Endothelial cell of umbilical vein (primary cell): ENCODE results near the gene CHAC2. TPM values are rescaled to one million over a fixed set of nuclear protein-coding genes. Genes with fewer than 3 reads are reported as not detected.

ENCODE experiments used
- BruUV-seq: library from RNA; stranded (reverse); fragments of 400-500 nt; replicated peaks from 2 replicates; lab custom pipeline; 2021; lab: Mats Ljungman, UMichigan
- CTCF ChIA-PET: fragments of 300-600, 350-600 bp; sonication (Branson Sonifier 250); formaldehyde crosslinking; loops from one replicate; lab custom pipeline; 2021; ENCODE audit warnings: antibody characterized with exemption, inconsistent platforms; lab: Charles Lee
- POLR2A ChIA-PET: fragments of 300-600, 350-600 bp; sonication (Branson Sonifier 250); formaldehyde crosslinking; loops from one replicate; lab custom pipeline; 2021; ENCODE audit warnings: antibody characterized with exemption, inconsistent platforms; lab: Charles Lee
- DNase-seq: peaks from one replicate; pipeline ENCODE4 v3.0.0-alpha.2; 2011; ENCODE audit warnings: low read depth, low spot score
- FAIRE-seq: peaks from 2 replicates; lab custom pipeline; 2011; peaks lifted over from hg19 to GRCh38; lab: Jason Lieb, UNC
- H2AFZ ChIP-seq: 2 replicates; pipeline ENCODE4 v1.6.0; 2012; ENCODE audit warnings: low read depth, low read length, control low read depth, inconsistent platforms
- H3K27ac ChIP-seq: 2 replicates; pipeline ENCODE4 v1.5.1; 2011; ENCODE audit warnings: low read depth, mild to moderate bottlenecking, control low read depth, low read length, moderate library complexity; ENCODE audit not compliant: insufficient read depth
- H3K27me3 ChIP-seq, 2 experiments: 2 replicates each; pipeline versions ENCODE4 v1.6.0 to v1.6.1; 2011; ENCODE audit warnings: low read length in 2 of 2, mixed read lengths in 1 of 2; ENCODE audit not compliant: control insufficient read depth in 2 of 2, insufficient read depth in 2 of 2
- H3K36me3 ChIP-seq, 2 experiments: 2 replicates in 1 of 2; 3 replicates in 1 of 2; pipeline ENCODE4 v1.5.1; 2011; ENCODE audit warnings: low read length in 2 of 2, mild to moderate bottlenecking in 1 of 2, moderate library complexity in 1 of 2; ENCODE audit not compliant: control insufficient read depth in 2 of 2, insufficient read depth in 2 of 2; ENCODE audit errors: extremely low read depth in 1 of 2
- H3K4me1 ChIP-seq: 3 replicates; pipeline ENCODE4 v1.5.1; 2011; ENCODE audit warnings: mild to moderate bottlenecking, low read length; ENCODE audit not compliant: control insufficient read depth, insufficient read depth; ENCODE audit errors: extremely low read depth
- H3K4me2 ChIP-seq: 2 replicates; pipeline ENCODE4 v1.6.1; 2011; ENCODE audit warnings: low read length, control low read depth, mixed read lengths; ENCODE audit not compliant: insufficient read depth
- H3K4me3 ChIP-seq, 3 experiments: fragments of 200-600 bp in 1 of 3; sonication (generic), shearing (Covaris generic) in 1 of 3; replicated peaks in 1 of 3; 2 replicates each; pipeline ENCODE4 v1.5.1; 2011 to 2016; ENCODE audit warnings: control low read depth in 3 of 3, low read length in 3 of 3, mild to moderate bottlenecking in 2 of 3, inconsistent platforms in 1 of 3, low read depth in 1 of 3, moderate library complexity in 1 of 3; ENCODE audit not compliant: insufficient read depth in 1 of 3
- H3K79me2 ChIP-seq: 2 replicates; pipeline ENCODE4 v1.6.0; 2012; ENCODE audit warnings: low read length, inconsistent platforms; ENCODE audit not compliant: control insufficient read depth, insufficient read depth
- H3K9ac ChIP-seq: replicated peaks from 2 replicates; pipeline ENCODE3; 2011; ENCODE audit warnings: low read length, control low read depth; ENCODE audit not compliant: insufficient read depth; ENCODE audit errors: extremely low read depth
- H3K9me1 ChIP-seq: replicated peaks from 3 replicates; pipeline ENCODE4 v1.6.0; 2011; ENCODE audit warnings: mild to moderate bottlenecking, low read length; ENCODE audit not compliant: control insufficient read depth, insufficient read depth; ENCODE audit errors: extremely low read depth
- H3K9me3 ChIP-seq: replicated peaks from 2 replicates; pipeline ENCODE4 v1.5.1; 2012; ENCODE audit warnings: low read length, inconsistent platforms; ENCODE audit not compliant: control insufficient read depth, insufficient read depth
- H4K20me1 ChIP-seq: replicated peaks from 2 replicates; pipeline ENCODE3; 2011; ENCODE audit warnings: mild to moderate bottlenecking, low read length; ENCODE audit not compliant: control insufficient read depth, insufficient read depth; ENCODE audit errors: extremely low read depth
- EZH2 ChIP-seq: IDR thresholded peaks from 2 replicates; pipeline ENCODE4 v1.6.1; 2012; ENCODE audit warnings: borderline replicate concordance, low read depth, mild to moderate bottlenecking, moderate library complexity, low read length, inconsistent platforms; ENCODE audit not compliant: severe bottlenecking
- FOS ChIP-seq: IDR thresholded peaks from 2 replicates; pipeline ENCODE4 v1.6.1; 2011; ENCODE audit warnings: mild to moderate bottlenecking, low read length, moderate library complexity, borderline replicate concordance; ENCODE audit not compliant: insufficient read depth
- JUN ChIP-seq: IDR thresholded peaks from 2 replicates; pipeline ENCODE4 v1.6.1; 2011; ENCODE audit warnings: borderline replicate concordance, low read depth; ENCODE audit not compliant: insufficient read length, insufficient read depth
- MAX ChIP-seq: IDR thresholded peaks from 2 replicates; pipeline ENCODE4 v1.6.1; 2011; ENCODE audit not compliant: insufficient read depth, insufficient read length
- MYC ChIP-seq: IDR thresholded peaks from one replicate; pipeline ENCODE4 v1.6.1; 2011; ENCODE audit warnings: mild to moderate bottlenecking, low read depth, low read length
- POLR2A ChIP-seq: IDR thresholded peaks from 2 replicates; pipeline ENCODE4 v1.6.1; 2012; ENCODE audit warnings: low read depth, mild to moderate bottlenecking, control low read depth, low read length
- POLR2AphosphoS5 ChIP-seq: IDR thresholded peaks from 2 replicates; pipeline ENCODE4 v1.6.1; 2012; ENCODE audit warnings: low read depth, mild to moderate bottlenecking, control low read depth, low read length, moderate library complexity; ENCODE audit not compliant: insufficient read depth
- dilution Hi-C: fragments of 300-500 bp; cut with MboI; formaldehyde crosslinking; loops from one replicate; pipeline ENCODE4 v1.15.0; 2019; ENCODE audit warnings: low sequenced_read_pairs; ENCODE audit not compliant: extremely low pct_ligation_motif_present
- intact Hi-C: fragments of 100-400 bp; cut with micrococcal nuclease; formaldehyde crosslinking; loops from one replicate; pipeline ENCODE4 v1.10.0; 2022
- polyA plus RNA-seq, 4 experiments: library from polyadenylated mRNA; depleted of rRNA in 3 of 4; stranded (reverse) in 3 of 4; unstranded in 1 of 4; fragments of >200 nt; gene quantifications; 2 replicates each; pipeline versions ENCODE4 v1.2.1 to v1.2.3, GENCODE V29; 2011 to 2012; ENCODE audit warnings: missing spikeins in 1 of 4
- total RNA-seq: library from RNA; stranded (reverse); gene quantifications from 2 replicates; pipeline ENCODE4 v1.2.3, GENCODE V29; 2021
- TF ChIP-seq, protein P1 (sequence below), 2 donors: IDR thresholded peaks; 1 replicate in 1 of 2; 2 replicates in 1 of 2; pipeline ENCODE4 v1.5.1; 2011; ENCODE audit warnings: low read length in 2 of 2, mild to moderate bottlenecking in 2 of 2, moderate library complexity in 2 of 2, control low read depth in 1 of 2, inconsistent platforms in 1 of 2, low read depth in 1 of 2; ENCODE audit not compliant: insufficient read depth in 1 of 2; ENCODE audit errors: extremely low read depth in 1 of 2

CHAC2 gene
- total and polyA plus RNA-seq, 2 donors (not counting 3 experiments of a cell fraction or from before 2014, with no cell fraction given): 3.4 to 8.3 TPM

- ChIA-PET CTCF (no interaction called here), POLR2A (no interaction called here)
- BruUV-seq: no TSS peak
- Histone ChIP-seq H3K36me3 (peaks cover 3 to 17% of the 10 kb centered on the region in 2 experiments), H3K9me1 (no peaks in the 10 kb centered on the region), H3K9me3 (no peaks in the 10 kb centered on the region), H3K27me3 (no peaks in the 10 kb centered on the region), H3K4me1 (no peaks in the 10 kb centered on the region), H3K27ac (no peak overlapping the region), H3K9ac (no peak overlapping the region), H3K4me2 (no peak overlapping the region), H3K4me3 (no peak overlapping the region), H3K79me2 (no peaks in the 10 kb centered on the region), H4K20me1 (no peaks in the 10 kb centered on the region), H2AFZ (no peak overlapping the region)
- dilution Hi-C loops: no loop called here
- intact Hi-C loops: no loop called here
- TF ChIP-seq, protein P1, sequence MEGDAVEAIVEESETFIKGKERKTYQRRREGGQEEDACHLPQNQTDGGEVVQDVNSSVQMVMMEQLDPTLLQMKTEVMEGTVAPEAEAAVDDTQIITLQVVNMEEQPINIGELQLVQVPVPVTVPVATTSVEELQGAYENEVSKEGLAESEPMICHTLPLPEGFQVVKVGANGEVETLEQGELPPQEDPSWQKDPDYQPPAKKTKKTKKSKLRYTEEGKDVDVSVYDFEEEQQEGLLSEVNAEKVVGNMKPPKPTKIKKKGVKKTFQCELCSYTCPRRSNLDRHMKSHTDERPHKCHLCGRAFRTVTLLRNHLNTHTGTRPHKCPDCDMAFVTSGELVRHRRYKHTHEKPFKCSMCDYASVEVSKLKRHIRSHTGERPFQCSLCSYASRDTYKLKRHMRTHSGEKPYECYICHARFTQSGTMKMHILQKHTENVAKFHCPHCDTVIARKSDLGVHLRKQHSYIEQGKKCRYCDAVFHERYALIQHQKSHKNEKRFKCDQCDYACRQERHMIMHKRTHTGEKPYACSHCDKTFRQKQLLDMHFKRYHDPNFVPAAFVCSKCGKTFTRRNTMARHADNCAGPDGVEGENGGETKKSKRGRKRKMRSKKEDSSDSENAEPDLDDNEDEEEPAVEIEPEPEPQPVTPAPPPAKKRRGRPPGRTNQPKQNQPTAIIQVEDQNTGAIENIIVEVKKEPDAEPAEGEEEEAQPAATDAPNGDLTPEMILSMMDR (IDR thresholded peaks at IDR 0.05; ENCODE audit: extremely low read depth in 1 of 2, insufficient read depth in 1 of 2, low read depth in 1 of 2, low read length in 2 of 2): no peak
- no peak for TF ChIP-seq POLR2A
- no peak for TF ChIP-seq EZH2
- FAIRE-seq (no peak), DNase-seq (no peak)
Measured at GRCh38 chr2:53811601-53812000, 44.0 kb downstream of the CHAC2 start.

DNA sequence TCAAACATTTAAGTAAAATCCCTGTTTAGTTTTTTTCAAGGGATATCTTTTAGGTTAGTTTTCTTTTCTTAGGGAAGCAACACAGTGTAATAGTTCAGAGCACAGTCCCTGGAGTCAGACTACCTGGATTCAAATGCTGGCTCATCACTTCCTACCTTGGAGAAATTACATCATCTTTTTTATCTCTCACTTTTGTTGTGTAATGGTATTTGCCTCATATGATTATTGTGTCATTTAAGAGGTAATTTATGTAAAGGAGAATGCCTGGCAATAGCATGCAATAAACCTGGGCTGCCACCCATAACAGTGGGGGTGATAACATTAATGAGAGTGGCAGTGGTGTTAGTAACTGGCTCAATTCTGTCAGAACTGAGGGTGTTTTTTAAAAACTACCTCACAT is 45.5 kb downstream of the CHAC2 start:
- H3K9ac ChIP-seq: no peak overlapping the region
- intact Hi-C loops (no loop called here), dilution Hi-C loops (no loop called here)
- H4K20me1 ChIP-seq: no peaks in the 10 kb centered on the region
- peaks cover 0 to 14% of the 10 kb centered on the region in 2 experiments for H3K36me3 ChIP-seq
- BruUV-seq: no TSS peak
- DNase-seq (no peak), FAIRE-seq (no peak)
- POLR2A ChIA-PET: no interaction called here
- CTCF ChIA-PET: interaction anchor here (0.9 kb wide), 1 partner anchor 18 kb away, joined by 3 read pairs; no protein-coding TSS in a partner anchor
- no peak for TF ChIP-seq POLR2A
- TF ChIP-seq EZH2: no peak
- TF ChIP-seq JUN: no peak
- TF ChIP-seq MYC: no peak
- TF ChIP-seq POLR2AphosphoS5: no peak
- TF ChIP-seq MAX: no peak
- TF ChIP-seq FOS: no peak
- H3K79me2 ChIP-seq: no peaks in the 10 kb centered on the region
- no peaks in the 10 kb centered on the region for H3K4me1 ChIP-seq
- H3K9me3 ChIP-seq: no peaks in the 10 kb centered on the region
- H3K4me2 ChIP-seq: no peak overlapping the region
- no peaks in the 10 kb centered on the region for H3K27me3 ChIP-seq
- no peak overlapping the region for H3K4me3 ChIP-seq
- no peak overlapping the region for H3K27ac ChIP-seq
- H3K9me1 ChIP-seq: no peaks in the 10 kb centered on the region
- H2AFZ ChIP-seq: no peak overlapping the region
